Neural cell (in vitro differentiated cells): ENCODE data around the gene VPS8. TPM values are rescaled to one million over a fixed set of nuclear protein-coding genes. Genes with fewer than 3 reads are reported as not detected.

ENCODE experiments used
- H2AFZ ChIP-seq: fragments of 200-600, 300-800 bp; sonication (generic), shearing (Covaris generic); 2 replicates; pipeline ENCODE4 v1.6.0; 2014; ENCODE audit warnings: low read depth, mild to moderate bottlenecking, antibody characterized with exemption, low read length, moderate library complexity
- H3F3A ChIP-seq: fragments of 200-600 bp; shearing (Covaris generic); 2 replicates; pipeline ENCODE4 v1.6.1; 2016; ENCODE audit warnings: mild to moderate bottlenecking, moderate library complexity, mixed read lengths, antibody characterized with exemption, low read length; ENCODE audit not compliant: insufficient read depth, poor library complexity, severe bottlenecking
- H3K27ac ChIP-seq: fragments of 200-600, 300-800 bp; sonication (generic), shearing (Covaris generic); 2 replicates; pipeline ENCODE4 v1.5.1; 2014; ENCODE audit warnings: mild to moderate bottlenecking, low read length, moderate library complexity
- H3K27me3 ChIP-seq: fragments of 300-800, 200-600 bp; sonication (generic), shearing (Covaris generic); 2 replicates; pipeline ENCODE4 v1.6.0; 2014; ENCODE audit warnings: mild to moderate bottlenecking, low read depth, low read length, moderate library complexity; ENCODE audit not compliant: insufficient read depth
- H3K36me3 ChIP-seq: fragments of 300-800, 200-600 bp; sonication (generic), shearing (Covaris generic); 2 replicates; pipeline ENCODE4 v1.5.1; 2014; ENCODE audit warnings: mild to moderate bottlenecking, antibody characterized with exemption, low read length, moderate library complexity; ENCODE audit not compliant: insufficient read depth
- H3K4me2 ChIP-seq: fragments of 300-800, 200-600 bp; sonication (generic), shearing (Covaris generic); 2 replicates; pipeline ENCODE4 v1.6.0; 2014; ENCODE audit warnings: mild to moderate bottlenecking, low read length
- H3K4me3 ChIP-seq: fragments of 300-800, 200-600 bp; sonication (generic), shearing (Covaris generic); 2 replicates; pipeline ENCODE4 v1.5.1; 2014; ENCODE audit warnings: mild to moderate bottlenecking, low read length, moderate library complexity
- H3K79me2 ChIP-seq: fragments of 200-600 bp; shearing (Covaris generic); replicated peaks from 2 replicates; pipeline ENCODE4 v1.6.0; 2014; ENCODE audit warnings: mild to moderate bottlenecking, low read length, moderate library complexity; ENCODE audit not compliant: insufficient read depth
- H3K9ac ChIP-seq: fragments of 300-800, 200-600 bp; sonication (generic), shearing (Covaris generic); 2 replicates; pipeline ENCODE4 v1.6.1; 2016; ENCODE audit warnings: mild to moderate bottlenecking, low read length, mixed read lengths
- H3K9me2 ChIP-seq: fragments of 200-600 bp; shearing (Covaris generic); 2 replicates; pipeline ENCODE4 v1.6.1; 2016; ENCODE audit warnings: mild to moderate bottlenecking, low read length, mixed read lengths; ENCODE audit not compliant: insufficient read depth
- H3K9me3 ChIP-seq: fragments of 200-600, 300-800 bp; sonication (generic), shearing (Covaris generic); 2 replicates; pipeline ENCODE4 v1.6.1; 2016; ENCODE audit warnings: mild to moderate bottlenecking, mixed run types, low read length, moderate library complexity, mixed read lengths
- H4K20me1 ChIP-seq: fragments of 200-600 bp; shearing (Covaris generic); 2 replicates; pipeline ENCODE4 v1.6.1; 2016; ENCODE audit warnings: mild to moderate bottlenecking, mixed run types; ENCODE audit not compliant: insufficient read depth
- EP300 ChIP-seq: fragments of 450-650 bp; conservative IDR thresholded peaks from 2 replicates; pipeline ENCODE4 v1.6.1; 2014; ENCODE audit warnings: antibody characterized with exemption, mild to moderate bottlenecking, moderate library complexity; ENCODE audit not compliant: poor library complexity, severe bottlenecking
- EZH2 ChIP-seq: fragments of 200-600, 300-800 bp; shearing (Covaris generic), sonication (generic); IDR thresholded peaks from 2 replicates; pipeline ENCODE4 v1.6.1; 2014; ENCODE audit warnings: antibody characterized with exemption, low read length, borderline replicate concordance, mild to moderate bottlenecking; ENCODE audit not compliant: insufficient read depth, poor library complexity, severe bottlenecking
- MXI1 ChIP-seq: fragments of 450-650 bp; conservative IDR thresholded peaks from 2 replicates; pipeline ENCODE4 v1.6.1; 2014; ENCODE audit warnings: antibody characterized with exemption, mild to moderate bottlenecking; ENCODE audit not compliant: poor library complexity, severe bottlenecking
- POLR2AphosphoS5 ChIP-seq: IDR thresholded peaks from 2 replicates; pipeline ENCODE4 v1.6.1; 2012
- RAD21 ChIP-seq: fragments of 450-650 bp; conservative IDR thresholded peaks from 2 replicates; pipeline ENCODE4 v1.6.1; 2014; ENCODE audit warnings: antibody characterized with exemption, mild to moderate bottlenecking, moderate library complexity
- REST ChIP-seq: IDR thresholded peaks from 2 replicates; pipeline ENCODE4 v1.6.1; 2012; ENCODE audit warnings: borderline replicate concordance
- SMC3 ChIP-seq: fragments of 450-650 bp; conservative IDR thresholded peaks from 2 replicates; pipeline ENCODE4 v1.6.1; 2014; ENCODE audit warnings: antibody characterized with exemption, mild to moderate bottlenecking, moderate library complexity; ENCODE audit not compliant: poor library complexity
- TAF1 ChIP-seq: IDR thresholded peaks from 2 replicates; pipeline ENCODE4 v1.6.1; 2012; ENCODE audit warnings: low read depth
- polyA plus RNA-seq: library from polyadenylated mRNA; depleted of rRNA; stranded (reverse); fragments of >200 nt; gene quantifications from 2 replicates; pipeline ENCODE4 v1.2.3, GENCODE V29; 2014
- TF ChIP-seq, protein P1 (sequence below): fragments of 450-650 bp; IDR thresholded peaks from 2 replicates; pipeline ENCODE4 v1.5.1; 2014; ENCODE audit warnings: antibody characterized with exemption, mild to moderate bottlenecking, moderate library complexity; ENCODE audit not compliant: poor library complexity, severe bottlenecking

VPS8 gene
- polyA plus RNA-seq, 1 donor from 2014 or later, result 146 TPM

DNA sequence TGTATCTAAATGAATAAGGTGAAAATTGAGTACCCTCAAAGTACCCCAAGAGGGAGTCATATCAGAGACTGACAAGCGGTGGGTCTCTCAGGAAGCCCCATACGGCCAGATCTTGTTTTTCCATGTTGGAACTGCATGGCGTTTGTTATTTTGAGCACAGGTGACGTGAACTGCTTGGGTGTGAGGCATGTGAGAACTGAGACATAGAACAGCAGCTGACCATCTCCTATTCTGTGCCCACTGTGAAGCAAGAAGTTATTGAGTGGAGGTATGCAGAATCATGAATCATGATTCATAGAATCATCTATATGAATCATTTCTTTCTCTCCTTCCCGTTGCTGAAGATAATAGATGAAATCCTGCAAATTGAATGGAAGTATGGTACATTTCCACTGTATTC is 4.6 kb downstream of the VPS8 start:
- H3K27me3 ChIP-seq, result no peaks in the 10 kb centered on the region
- no peak overlapping the region for H3K27ac ChIP-seq
- H3K9me3 ChIP-seq, result no peaks in the 10 kb centered on the region
- no peak overlapping the region for H2AFZ ChIP-seq
- H3K79me2 ChIP-seq, result peaks cover 20% of the 10 kb centered on the region
- no peak for TF ChIP-seq REST
- no peak overlapping the region for H3K9ac ChIP-seq
- H3K4me2 ChIP-seq, result no peak overlapping the region
- no peaks in the 10 kb centered on the region for H3K9me2 ChIP-seq
- no peaks in the 10 kb centered on the region for H4K20me1 ChIP-seq
- no peak overlapping the region for H3K4me3 ChIP-seq
- no peaks in the 10 kb centered on the region for H3K36me3 ChIP-seq
- no peaks in the 10 kb centered on the region for H3F3A ChIP-seq

DNA sequence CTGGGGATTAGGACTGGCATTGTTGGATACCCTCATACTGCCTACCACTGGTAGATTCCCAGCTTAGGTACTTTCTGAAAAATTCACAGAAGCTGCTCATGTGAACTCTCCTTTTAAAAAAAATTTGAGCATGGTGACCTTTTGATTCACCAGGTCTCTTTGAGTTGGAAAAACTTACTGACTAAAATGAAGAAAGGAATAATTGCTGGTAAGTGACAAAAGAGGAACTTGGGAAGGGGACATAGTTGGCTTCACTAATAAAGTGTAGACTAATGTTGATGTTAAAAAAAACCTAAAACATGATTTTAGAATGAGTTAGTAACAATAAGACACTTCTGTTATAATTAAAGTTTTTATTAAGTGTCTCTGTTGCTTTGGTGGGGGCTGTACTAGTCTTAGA is 8.6 kb downstream of the VPS8 start:
- Histone ChIP-seq H3K9ac (no peak overlapping the region), H4K20me1 (no peaks in the 10 kb centered on the region), H3K4me3 (no peak overlapping the region), H3K27me3 (no peaks in the 10 kb centered on the region), H3K36me3 (no peaks in the 10 kb centered on the region), H3K9me2 (no peaks in the 10 kb centered on the region), H2AFZ (no peak overlapping the region), H3K4me2 (no peak overlapping the region), H3K79me2 (no peaks in the 10 kb centered on the region), H3K27ac (no peak overlapping the region), H3F3A (no peaks in the 10 kb centered on the region), H3K9me3 (no peaks in the 10 kb centered on the region)
- no peak for TF ChIP-seq MXI1
- TF ChIP-seq EP300, result no peak
- TF ChIP-seq TAF1, result no peak
- TF ChIP-seq POLR2AphosphoS5, result no peak
- TF ChIP-seq REST, result no peak
- TF ChIP-seq, protein P1, sequence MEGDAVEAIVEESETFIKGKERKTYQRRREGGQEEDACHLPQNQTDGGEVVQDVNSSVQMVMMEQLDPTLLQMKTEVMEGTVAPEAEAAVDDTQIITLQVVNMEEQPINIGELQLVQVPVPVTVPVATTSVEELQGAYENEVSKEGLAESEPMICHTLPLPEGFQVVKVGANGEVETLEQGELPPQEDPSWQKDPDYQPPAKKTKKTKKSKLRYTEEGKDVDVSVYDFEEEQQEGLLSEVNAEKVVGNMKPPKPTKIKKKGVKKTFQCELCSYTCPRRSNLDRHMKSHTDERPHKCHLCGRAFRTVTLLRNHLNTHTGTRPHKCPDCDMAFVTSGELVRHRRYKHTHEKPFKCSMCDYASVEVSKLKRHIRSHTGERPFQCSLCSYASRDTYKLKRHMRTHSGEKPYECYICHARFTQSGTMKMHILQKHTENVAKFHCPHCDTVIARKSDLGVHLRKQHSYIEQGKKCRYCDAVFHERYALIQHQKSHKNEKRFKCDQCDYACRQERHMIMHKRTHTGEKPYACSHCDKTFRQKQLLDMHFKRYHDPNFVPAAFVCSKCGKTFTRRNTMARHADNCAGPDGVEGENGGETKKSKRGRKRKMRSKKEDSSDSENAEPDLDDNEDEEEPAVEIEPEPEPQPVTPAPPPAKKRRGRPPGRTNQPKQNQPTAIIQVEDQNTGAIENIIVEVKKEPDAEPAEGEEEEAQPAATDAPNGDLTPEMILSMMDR, result no peak
- no peak for TF ChIP-seq SMC3
- no peak for TF ChIP-seq EZH2
- no peak for TF ChIP-seq RAD21
